Measurements from ENCODE around the gene OR1D5.
"Not testable (repeated sequence)": the region's sequence is repeated elsewhere in the genome, so short reads cannot be mapped to it uniquely, and the experiment has no call there.

The OR1D5 gene

GRCh38 chr17:3063507-3063906 is at the start of gene OR1D5:
TSS of gene OR1D5 (minus strand) at chr17:3063607. CDS start at chr17:3063607, 0 bp downstream.
- H3K9me3 ChIP-seq (ENCODE audit: control insufficient read depth in 1 of 2, low read length in 2 of 2); H3K4me3 ChIP-seq (ENCODE audit: low read depth in 1 of 2, low read length in 2 of 2); H3K9ac ChIP-seq (ENCODE audit: low read depth in 1 of 2, low read length in 2 of 2); H3K36me3 ChIP-seq (ENCODE audit: control insufficient read depth in 1 of 2, insufficient read depth in 2 of 2, low read length in 2 of 2); H3K4me1 ChIP-seq (ENCODE audit: control insufficient read depth in 1 of 2, insufficient read depth in 2 of 2, low read length in 2 of 2); H3K27ac ChIP-seq (ENCODE audit: low read depth, low read length); H3K27me3 ChIP-seq (ENCODE audit: control insufficient read depth in 1 of 2, insufficient read depth in 2 of 2, low read length in 2 of 2): not testable (repeated sequence)

GRCh38 chr17:3104322-3104721 is 40.9 kb upstream of the OR1D5 start, which contains the start of gene OR1D2:
TSS of gene OR1D2 (minus strand) at chr17:3104422. CDS start at chr17:3092996, 11,426 bp downstream.
- H3K27ac ChIP-seq (ENCODE audit: low read depth, low read length), result no peak within 1 kb of the TSS
- no peaks in the 10 kb centered on the region for H3K36me3 ChIP-seq (ENCODE audit: control insufficient read depth in 1 of 2, insufficient read depth in 2 of 2, low read length in 2 of 2)
- H3K9me3 ChIP-seq (ENCODE audit: control insufficient read depth in 1 of 2, low read length in 2 of 2), result peaks cover 0 to 7% of the 10 kb centered on the region in 2 donors
- H3K4me1 ChIP-seq (ENCODE audit: control insufficient read depth in 1 of 2, insufficient read depth in 2 of 2, low read length in 2 of 2), result no peaks in the 10 kb centered on the region
- H3K9ac ChIP-seq (ENCODE audit: low read depth in 1 of 2, low read length in 2 of 2), result no peak within 1 kb of the TSS
- H3K4me3 ChIP-seq (ENCODE audit: low read depth in 1 of 2, low read length in 2 of 2), result no peak within 1 kb of the TSS
- no peaks in the 10 kb centered on the region for H3K27me3 ChIP-seq (ENCODE audit: control insufficient read depth in 1 of 2, insufficient read depth in 2 of 2, low read length in 2 of 2)

GRCh38 chr17:3073850-3074249 is 10.4 kb upstream of the OR1D5 start:
- H3K36me3 ChIP-seq (ENCODE audit: control insufficient read depth in 1 of 2, insufficient read depth in 2 of 2, low read length in 2 of 2); H3K9me3 ChIP-seq (ENCODE audit: control insufficient read depth in 1 of 2, low read length in 2 of 2); H3K4me1 ChIP-seq (ENCODE audit: control insufficient read depth in 1 of 2, insufficient read depth in 2 of 2, low read length in 2 of 2); H3K9ac ChIP-seq (ENCODE audit: low read depth in 1 of 2, low read length in 2 of 2); H3K27me3 ChIP-seq (ENCODE audit: control insufficient read depth in 1 of 2, insufficient read depth in 2 of 2, low read length in 2 of 2); H3K4me3 ChIP-seq (ENCODE audit: low read depth in 1 of 2, low read length in 2 of 2); H3K27ac ChIP-seq (ENCODE audit: low read depth, low read length): not testable (repeated sequence)

GRCh38 chr17:3065192-3065591 is 1.8 kb upstream of the OR1D5 start:
- not testable (repeated sequence) for H3K9ac ChIP-seq (ENCODE audit: low read depth in 1 of 2, low read length in 2 of 2); H3K9me3 ChIP-seq (ENCODE audit: control insufficient read depth in 1 of 2, low read length in 2 of 2); H3K4me3 ChIP-seq (ENCODE audit: low read depth in 1 of 2, low read length in 2 of 2); H3K36me3 ChIP-seq (ENCODE audit: control insufficient read depth in 1 of 2, insufficient read depth in 2 of 2, low read length in 2 of 2); H3K27me3 ChIP-seq (ENCODE audit: control insufficient read depth in 1 of 2, insufficient read depth in 2 of 2, low read length in 2 of 2); H3K27ac ChIP-seq (ENCODE audit: low read depth, low read length); H3K4me1 ChIP-seq (ENCODE audit: control insufficient read depth in 1 of 2, insufficient read depth in 2 of 2, low read length in 2 of 2)

- not testable (repeated sequence) for H3K4me1 ChIP-seq (ENCODE audit: control insufficient read depth in 1 of 2, insufficient read depth in 2 of 2, low read length in 2 of 2); H3K9ac ChIP-seq (ENCODE audit: low read depth in 1 of 2, low read length in 2 of 2); H3K36me3 ChIP-seq (ENCODE audit: control insufficient read depth in 1 of 2, insufficient read depth in 2 of 2, low read length in 2 of 2); H3K27ac ChIP-seq (ENCODE audit: low read depth, low read length); H3K27me3 ChIP-seq (ENCODE audit: control insufficient read depth in 1 of 2, insufficient read depth in 2 of 2, low read length in 2 of 2); H3K4me3 ChIP-seq (ENCODE audit: low read depth in 1 of 2, low read length in 2 of 2); H3K9me3 ChIP-seq (ENCODE audit: control insufficient read depth in 1 of 2, low read length in 2 of 2)
Measured at GRCh38 chr17:3062824-3063377, 506 bp downstream of the OR1D5 start.

- H3K4me3 ChIP-seq (ENCODE audit: low read depth in 1 of 2, low read length in 2 of 2); H3K27me3 ChIP-seq (ENCODE audit: control insufficient read depth in 1 of 2, insufficient read depth in 2 of 2, low read length in 2 of 2); H3K9ac ChIP-seq (ENCODE audit: low read depth in 1 of 2, low read length in 2 of 2); H3K27ac ChIP-seq (ENCODE audit: low read depth, low read length); H3K4me1 ChIP-seq (ENCODE audit: control insufficient read depth in 1 of 2, insufficient read depth in 2 of 2, low read length in 2 of 2); H3K9me3 ChIP-seq (ENCODE audit: control insufficient read depth in 1 of 2, low read length in 2 of 2); H3K36me3 ChIP-seq (ENCODE audit: control insufficient read depth in 1 of 2, insufficient read depth in 2 of 2, low read length in 2 of 2): not testable (repeated sequence)
Measured at GRCh38 chr17:3054868-3055267, 8.5 kb downstream of the OR1D5 start.

- peak overlapping the region; percentile 72 to 89 for H3K4me3 ChIP-seq (ENCODE audit: low read depth in 1 of 2, low read length in 2 of 2)
Measured at GRCh38 chr17:3049705-3050295, 13.6 kb downstream of the OR1D5 start.

GRCh38 chr17:3048727-3049471 is 14.5 kb downstream of the OR1D5 start:
- H3K36me3 ChIP-seq (ENCODE audit: control insufficient read depth in 1 of 2, insufficient read depth in 2 of 2, low read length in 2 of 2), result no peaks in the 10 kb centered on the region
- H3K9ac ChIP-seq (ENCODE audit: low read depth in 1 of 2, low read length in 2 of 2), result peak overlapping the region; percentile 55 to 67
- peak overlapping the region; percentile 75 to 89 for H3K4me3 ChIP-seq (ENCODE audit: low read depth in 1 of 2, low read length in 2 of 2)
- no peaks in the 10 kb centered on the region for H3K4me1 ChIP-seq (ENCODE audit: control insufficient read depth in 1 of 2, insufficient read depth in 2 of 2, low read length in 2 of 2)
- H3K27ac ChIP-seq (ENCODE audit: low read depth, low read length), result no peak overlapping the region
- peaks cover 6 to 7% of the 10 kb centered on the region in 2 donors for H3K9me3 ChIP-seq (ENCODE audit: control insufficient read depth in 1 of 2, low read length in 2 of 2)
- H3K27me3 ChIP-seq (ENCODE audit: control insufficient read depth in 1 of 2, insufficient read depth in 2 of 2, low read length in 2 of 2), result no peaks in the 10 kb centered on the region

More at GRCh38 chr17:3049705-3050295, 13.6 kb downstream of the OR1D5 start:
- H3K27me3 ChIP-seq (ENCODE audit: control insufficient read depth in 1 of 2, insufficient read depth in 2 of 2, low read length in 2 of 2), result no peaks in the 10 kb centered on the region
- H3K27ac ChIP-seq (ENCODE audit: low read depth, low read length), result no peak overlapping the region
- no peaks in the 10 kb centered on the region for H3K9me3 ChIP-seq (ENCODE audit: control insufficient read depth in 1 of 2, low read length in 2 of 2)
- H3K36me3 ChIP-seq (ENCODE audit: control insufficient read depth in 1 of 2, insufficient read depth in 2 of 2, low read length in 2 of 2), result no peaks in the 10 kb centered on the region
- no peaks in the 10 kb centered on the region for H3K4me1 ChIP-seq (ENCODE audit: control insufficient read depth in 1 of 2, insufficient read depth in 2 of 2, low read length in 2 of 2)
- H3K9ac ChIP-seq (ENCODE audit: low read depth in 1 of 2, low read length in 2 of 2), result no peak overlapping the region

- no peak overlapping the region for H3K4me3 ChIP-seq (ENCODE audit: low read depth in 1 of 2, low read length in 2 of 2)
- no peaks in the 10 kb centered on the region for H3K36me3 ChIP-seq (ENCODE audit: control insufficient read depth in 1 of 2, insufficient read depth in 2 of 2, low read length in 2 of 2)
Measured at GRCh38 chr17:3046753-3047152, 16.7 kb downstream of the OR1D5 start.

GRCh38 chr17:3043737-3044365 is 19.6 kb downstream of the OR1D5 start:
- Histone ChIP-seq H3K4me1 (ENCODE audit: control insufficient read depth in 1 of 2, insufficient read depth in 2 of 2, low read length in 2 of 2) (no peaks in the 10 kb centered on the region), H3K36me3 (ENCODE audit: control insufficient read depth in 1 of 2, insufficient read depth in 2 of 2, low read length in 2 of 2) (no peaks in the 10 kb centered on the region), H3K9me3 (ENCODE audit: control insufficient read depth in 1 of 2, low read length in 2 of 2) (peaks cover 12 to 13% of the 10 kb centered on the region in 2 donors), H3K9ac (ENCODE audit: low read depth in 1 of 2, low read length in 2 of 2) (no peak overlapping the region), H3K27me3 (ENCODE audit: control insufficient read depth in 1 of 2, insufficient read depth in 2 of 2, low read length in 2 of 2) (peaks cover 0 to 5% of the 10 kb centered on the region in 2 donors), H3K27ac (ENCODE audit: low read depth, low read length) (no peak overlapping the region), H3K4me3 (ENCODE audit: low read depth in 1 of 2, low read length in 2 of 2) (no peak overlapping the region)

More at GRCh38 chr17:3046753-3047152, 16.7 kb downstream of the OR1D5 start:
- Histone ChIP-seq H3K9ac (ENCODE audit: low read depth in 1 of 2, low read length in 2 of 2) (no peak overlapping the region), H3K27me3 (ENCODE audit: control insufficient read depth in 1 of 2, insufficient read depth in 2 of 2, low read length in 2 of 2) (no peaks in the 10 kb centered on the region), H3K9me3 (ENCODE audit: control insufficient read depth in 1 of 2, low read length in 2 of 2) (peaks cover 12 to 13% of the 10 kb centered on the region in 2 donors), H3K27ac (ENCODE audit: low read depth, low read length) (no peak overlapping the region), H3K4me1 (ENCODE audit: control insufficient read depth in 1 of 2, insufficient read depth in 2 of 2, low read length in 2 of 2) (no peaks in the 10 kb centered on the region)
